GM19324 (cell line): ENCODE results near the gene OR1J2.
"Not testable (repeated sequence)": the region's sequence is repeated elsewhere in the genome, so short reads cannot be mapped to it uniquely, and the experiment has no call there.

ENCODE experiments used
- ATAC-seq: cut with Tn5 transposase; IDR thresholded peaks from one replicate; pipeline ENCODE4 v1.9.1; 2021; ENCODE audit warnings: mild to moderate bottlenecking, moderate library complexity; ENCODE audit not compliant: unreplicated experiment, low FRiP score

The OR1J2 gene, protein sequence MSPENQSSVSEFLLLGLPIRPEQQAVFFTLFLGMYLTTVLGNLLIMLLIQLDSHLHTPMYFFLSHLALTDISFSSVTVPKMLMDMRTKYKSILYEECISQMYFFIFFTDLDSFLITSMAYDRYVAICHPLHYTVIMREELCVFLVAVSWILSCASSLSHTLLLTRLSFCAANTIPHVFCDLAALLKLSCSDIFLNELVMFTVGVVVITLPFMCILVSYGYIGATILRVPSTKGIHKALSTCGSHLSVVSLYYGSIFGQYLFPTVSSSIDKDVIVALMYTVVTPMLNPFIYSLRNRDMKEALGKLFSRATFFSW

DNA sequence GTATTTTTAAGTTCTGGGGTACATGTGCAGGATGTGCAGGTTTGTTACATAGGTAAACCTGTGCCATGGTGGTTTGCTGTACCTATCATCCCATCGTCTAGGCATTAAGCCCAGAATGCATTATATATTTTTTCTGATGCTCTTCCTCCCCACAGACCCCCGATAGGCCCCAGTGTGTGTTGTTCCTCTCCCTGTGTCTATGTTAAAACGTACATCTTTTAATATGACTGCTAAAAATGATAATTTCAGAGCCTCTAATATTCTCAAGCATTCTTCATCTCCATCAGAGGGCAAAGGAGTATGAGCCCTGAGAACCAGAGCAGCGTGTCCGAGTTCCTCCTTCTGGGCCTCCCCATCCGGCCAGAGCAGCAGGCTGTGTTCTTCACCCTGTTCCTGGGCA lies at the start of gene OR1J2:
OR1J2 (plus strand) TSS at position 301 of the 400 bp plus-strand sequence; CDS start at position 301, 0 bp downstream.
- no peak for ATAC-seq

DNA sequence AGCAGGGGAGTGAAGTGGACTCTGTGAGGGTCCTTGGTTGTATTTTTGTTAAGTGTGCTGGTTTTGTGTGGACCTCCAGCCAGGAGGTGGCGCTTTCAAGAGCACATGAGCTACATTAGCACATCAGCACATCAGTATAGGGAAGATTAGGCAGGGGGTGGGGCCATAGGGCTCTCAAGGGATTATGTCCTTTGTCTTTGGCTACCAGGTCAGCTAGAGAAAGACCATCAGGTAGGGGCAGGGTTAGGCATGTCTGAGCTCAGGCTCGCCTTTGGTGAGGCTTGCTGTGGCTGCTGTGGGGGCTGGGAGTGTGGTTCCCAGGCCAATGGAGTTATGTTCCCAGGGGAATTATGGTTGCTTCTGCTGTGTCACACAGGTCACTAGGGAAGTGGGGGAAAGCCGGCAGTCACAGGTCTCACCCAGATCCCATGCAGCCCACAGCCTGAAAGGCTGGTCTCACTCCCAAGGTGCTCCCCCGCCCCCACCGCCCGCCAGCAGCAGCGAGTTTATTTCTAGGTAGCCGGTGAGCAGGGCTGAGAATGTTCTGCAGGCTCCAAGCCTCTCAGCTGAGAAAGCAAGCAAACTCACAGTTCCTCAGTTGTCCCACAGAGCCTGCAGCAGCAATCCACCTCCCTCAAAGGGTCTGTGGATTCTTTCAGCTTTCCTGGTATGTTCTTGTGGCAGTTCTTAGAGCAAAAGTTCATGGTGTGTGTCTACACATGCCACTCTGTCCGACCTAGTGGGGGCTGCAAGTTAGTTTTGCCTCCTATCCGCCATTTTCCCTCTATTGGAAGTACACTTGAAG lies 46.6 kb upstream of the OR1J2 start:
- ATAC-seq = no peak

DNA sequence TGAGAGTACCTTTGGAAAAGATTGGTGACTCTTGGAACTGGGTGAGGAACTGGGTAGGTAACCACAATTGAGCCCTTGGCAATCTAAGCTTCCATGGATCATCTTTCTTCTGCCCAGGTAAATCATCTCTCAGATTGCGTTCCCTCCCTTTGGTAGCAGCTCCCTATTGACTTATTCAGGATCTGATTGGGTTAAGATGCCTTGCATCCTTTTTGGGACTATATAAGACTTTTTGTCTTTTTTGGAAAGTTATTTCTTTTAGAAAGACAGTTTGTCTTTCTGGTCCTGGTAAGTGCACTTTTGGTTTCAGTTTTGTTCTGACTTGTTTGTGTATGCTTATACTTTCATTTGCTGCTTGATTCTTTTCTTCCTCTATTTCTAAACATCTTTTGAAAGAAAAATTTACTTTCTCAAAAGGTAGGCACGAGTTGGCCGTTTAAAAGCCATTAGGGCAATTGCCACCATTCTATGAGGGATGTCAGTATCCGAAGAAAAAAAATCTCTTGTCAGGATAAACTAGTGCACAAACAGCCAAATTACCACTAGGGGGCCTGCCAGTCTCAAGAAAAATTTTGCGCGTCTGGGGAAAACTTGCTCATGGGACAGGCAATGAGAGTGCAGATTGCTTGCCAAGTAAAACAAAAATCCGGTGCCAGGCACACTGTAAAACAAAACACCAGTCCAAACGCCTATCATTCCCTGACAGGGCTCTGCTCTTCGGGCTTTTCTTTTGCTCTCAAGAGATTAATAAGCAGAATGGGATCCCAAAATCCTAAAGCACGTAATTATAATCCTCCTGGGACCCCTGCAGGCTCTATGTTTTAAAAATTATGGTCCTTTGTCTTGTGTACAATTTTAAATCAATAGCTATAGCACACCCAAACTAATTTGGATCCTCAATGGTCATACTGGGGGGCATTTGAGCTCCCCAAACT lies 45.7 kb upstream of the OR1J2 start:
- no peak for ATAC-seq

DNA sequence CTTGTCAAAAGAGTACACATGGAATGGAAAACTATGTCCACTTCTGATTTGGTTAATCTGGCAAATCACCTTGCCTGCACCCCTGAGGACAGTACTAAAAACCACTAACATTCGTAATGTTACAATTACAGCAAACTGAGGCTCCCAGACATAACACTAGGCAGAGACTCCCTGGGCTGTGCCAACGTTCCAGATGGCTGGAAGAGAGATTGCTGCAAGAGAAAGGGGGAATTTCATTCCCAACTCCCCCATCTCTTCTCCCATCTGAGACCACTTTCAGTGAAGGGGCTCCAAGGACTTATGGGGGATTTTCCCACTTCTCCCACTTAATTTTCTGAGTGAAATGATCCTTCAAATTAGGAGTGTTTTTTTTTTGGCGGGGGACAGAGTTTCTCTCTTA lies 44.1 kb upstream of the OR1J2 start:
- no peak for ATAC-seq

DNA sequence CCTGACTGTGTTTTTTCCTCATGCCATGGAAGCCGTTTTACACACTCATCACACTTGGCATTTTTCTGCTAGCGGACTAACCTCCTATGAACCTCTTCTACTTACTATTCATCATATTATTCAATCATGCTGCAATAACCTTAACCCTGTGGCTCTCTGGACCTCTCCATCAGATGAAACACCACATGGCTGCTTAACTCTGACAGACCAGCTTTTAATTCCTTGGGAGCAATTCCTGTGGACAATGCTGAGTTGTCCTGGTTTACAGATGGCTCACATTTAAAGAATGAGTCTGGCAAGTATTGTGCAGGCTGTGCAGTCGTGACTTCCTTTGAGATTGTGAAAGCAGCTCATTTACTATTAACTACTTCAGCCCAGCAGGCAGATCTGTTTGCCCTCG lies 41.9 kb upstream of the OR1J2 start:
- no peak for ATAC-seq

DNA sequence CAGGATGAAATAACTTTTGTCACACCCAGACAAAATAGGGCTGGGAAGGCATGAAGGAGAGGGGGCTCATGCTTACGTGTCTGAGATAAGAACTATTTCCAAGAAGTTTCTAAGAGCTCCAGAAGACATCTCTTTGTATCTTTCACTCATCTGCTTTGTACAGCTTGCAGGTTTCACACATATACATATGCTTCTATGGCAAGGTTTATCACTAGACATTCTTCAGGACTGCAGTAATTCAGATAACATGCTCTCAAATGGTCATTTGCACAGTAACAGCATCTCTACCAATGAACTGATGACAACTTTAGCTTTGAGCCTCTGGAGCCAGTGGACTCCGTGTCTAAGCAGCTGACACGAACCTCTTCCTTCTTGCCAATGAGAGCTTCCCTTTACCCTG lies 36.0 kb upstream of the OR1J2 start:
- no peak for ATAC-seq

DNA sequence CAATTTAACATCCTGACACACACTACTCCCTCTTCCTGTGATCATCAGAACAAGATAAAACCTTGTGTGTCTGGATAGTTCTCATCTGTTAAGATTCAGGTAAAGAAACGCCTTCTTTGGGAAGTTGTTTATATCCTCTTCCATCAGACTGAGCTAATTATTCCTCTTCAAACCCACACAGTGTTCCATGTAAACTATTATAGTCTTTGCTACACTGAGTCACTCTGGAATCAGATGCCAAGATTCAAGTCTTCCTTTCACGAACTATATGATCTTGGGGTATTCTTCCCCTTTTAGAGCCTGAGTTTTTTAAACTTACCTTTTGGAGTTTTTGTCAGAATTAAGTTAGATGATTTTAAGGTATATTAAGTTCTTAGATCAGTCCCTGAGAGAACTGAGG lies 34.9 kb upstream of the OR1J2 start:
- ATAC-seq = no peak

DNA sequence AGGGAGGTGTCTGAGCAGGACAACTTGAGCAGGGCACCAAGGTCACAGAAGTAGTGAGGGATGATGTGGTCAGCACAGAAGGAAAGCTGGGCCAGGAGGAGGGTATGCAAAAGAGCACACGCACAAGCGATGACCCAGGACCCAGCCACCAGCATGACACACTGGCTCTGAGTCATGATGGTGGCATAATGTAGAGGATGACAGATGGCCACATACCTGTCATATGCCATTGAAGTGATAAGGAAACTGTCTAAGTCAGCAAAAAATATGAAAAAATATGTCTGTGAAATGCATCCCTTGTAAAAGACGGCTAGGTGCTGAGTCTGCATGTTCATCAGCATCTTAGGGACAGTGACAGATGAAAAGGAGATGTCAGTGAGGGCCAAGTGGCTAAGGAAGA lies 33.3 kb upstream of the OR1J2 start:
- no peak for ATAC-seq

DNA sequence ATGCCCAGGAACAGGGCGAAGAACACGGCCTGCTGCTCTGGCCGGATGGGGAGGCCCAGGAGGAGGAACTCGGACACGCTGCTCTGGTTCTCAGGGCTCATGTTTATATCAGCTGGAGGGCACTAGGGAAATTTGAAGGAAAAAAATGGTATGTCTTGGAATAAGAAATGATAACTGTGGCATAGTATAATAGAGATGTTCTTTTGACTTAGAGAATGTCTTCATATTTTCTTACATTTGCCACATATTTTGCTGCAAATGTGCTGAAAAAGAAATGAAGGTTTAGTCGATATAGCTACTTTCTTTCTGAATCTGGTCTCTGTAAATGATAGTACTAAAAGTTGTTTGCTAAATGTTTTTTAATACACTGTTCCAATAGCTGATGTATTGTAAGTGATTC lies 32.8 kb upstream of the OR1J2 start, which contains the start of gene OR1J1:
OR1J1 (minus strand) TSS at position 101 of the 400 bp plus-strand sequence; CDS start at position 101, 0 bp downstream.
- ATAC-seq = no peak

DNA sequence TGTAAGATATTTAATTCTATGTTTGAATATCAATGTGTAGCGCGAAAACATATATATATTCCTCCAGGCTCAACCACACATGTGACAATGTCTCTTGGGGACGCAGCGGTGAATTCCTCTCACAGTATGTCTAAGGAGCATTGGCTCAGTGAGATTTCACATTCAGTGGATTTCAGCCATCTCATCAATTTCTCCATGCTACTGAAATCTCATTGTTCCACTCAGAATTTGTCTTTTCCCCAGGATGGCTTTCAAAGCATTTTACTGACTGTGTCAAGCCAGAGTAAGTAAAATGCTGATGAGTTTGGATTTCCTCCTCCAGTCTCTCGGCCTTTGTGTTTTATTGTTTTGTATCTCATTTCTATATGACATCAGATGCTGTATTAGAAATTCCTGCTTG lies 31.5 kb upstream of the OR1J2 start:
- no peak for ATAC-seq

DNA sequence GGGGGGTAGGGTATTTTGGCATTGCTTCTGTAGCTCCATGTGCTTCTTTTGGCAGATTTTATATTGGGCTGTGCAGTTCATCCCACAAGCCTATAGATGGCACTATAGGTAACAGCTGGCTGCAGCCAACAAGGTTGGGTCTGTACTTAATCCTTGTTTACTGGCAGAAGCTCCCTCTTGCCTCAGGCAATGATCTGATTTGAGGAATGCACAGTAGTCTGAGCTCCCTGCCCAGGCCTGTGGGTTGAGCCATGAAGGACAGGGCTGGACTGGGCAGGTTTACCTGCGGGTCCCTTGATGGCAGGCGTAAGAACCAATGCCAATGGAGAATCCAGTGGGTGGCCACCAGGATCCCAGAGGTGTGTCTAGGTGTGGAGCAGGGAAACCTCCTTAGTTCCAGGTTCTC lies 11.7 kb upstream of the OR1J2 start:
- ATAC-seq = peak; percentile 54

DNA sequence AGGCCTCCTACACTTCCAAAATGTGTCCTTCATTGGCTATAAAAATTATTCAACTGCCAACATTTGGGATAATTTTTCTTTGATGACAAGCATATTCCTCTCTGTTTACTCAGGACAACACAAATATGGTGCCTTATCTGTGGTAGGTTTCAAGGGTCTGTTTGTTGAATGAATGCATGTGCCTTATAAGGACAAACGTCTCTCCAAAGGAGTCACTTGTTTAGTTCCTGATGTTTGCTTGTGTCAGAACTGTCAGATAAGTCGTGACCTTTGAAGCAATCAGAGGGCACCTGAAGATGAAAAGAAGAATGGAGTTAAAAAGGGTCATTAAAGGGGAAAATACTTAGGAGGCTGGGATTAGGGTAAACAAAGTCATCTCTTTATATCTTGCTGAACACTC lies 3.6 kb upstream of the OR1J2 start:
- ATAC-seq = no peak

DNA sequence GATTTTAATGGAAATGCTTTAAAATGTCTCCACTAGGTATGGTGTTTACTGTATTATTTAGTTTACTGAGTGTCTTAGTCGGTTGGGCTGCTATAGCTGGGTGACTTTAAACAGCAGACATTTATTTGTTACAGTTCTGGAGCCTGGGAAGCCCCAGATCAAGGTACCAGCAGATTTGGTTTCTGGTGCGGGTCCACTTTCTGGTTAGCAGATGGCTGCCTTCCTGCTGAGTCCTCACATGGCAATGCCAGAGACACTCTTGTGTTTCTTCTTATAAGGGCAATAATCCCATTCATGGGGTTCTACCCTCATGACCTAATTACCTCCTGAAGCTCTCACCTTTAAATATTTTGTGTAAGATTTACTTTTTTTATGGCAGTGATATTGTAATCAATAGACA lies 7.6 kb downstream of the OR1J2 start:
- no peak for ATAC-seq

DNA sequence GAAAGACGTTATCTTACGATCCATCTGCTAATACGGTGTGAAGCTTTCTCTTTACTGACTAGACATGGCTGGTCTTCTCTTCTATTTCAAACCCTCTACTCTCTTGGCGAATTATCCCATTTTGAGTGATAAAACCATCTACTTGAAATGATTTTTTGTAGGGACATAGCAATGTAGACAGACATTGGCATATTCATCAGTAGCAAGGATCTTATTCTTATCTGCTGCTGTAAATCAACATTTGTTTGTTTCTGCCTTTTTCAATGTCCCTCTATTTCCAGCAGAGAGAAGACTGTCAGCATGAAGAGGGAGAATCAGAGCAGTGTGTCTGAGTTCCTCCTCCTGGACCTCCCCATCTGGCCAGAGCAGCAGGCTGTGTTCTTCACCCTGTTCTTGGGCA lies 8.2 kb downstream of the OR1J2 start, which contains the start of gene OR1J4:
OR1J4 (plus strand) TSS at position 301 of the 400 bp plus-strand sequence; CDS start at position 301, 0 bp downstream.
- ATAC-seq = no peak

DNA sequence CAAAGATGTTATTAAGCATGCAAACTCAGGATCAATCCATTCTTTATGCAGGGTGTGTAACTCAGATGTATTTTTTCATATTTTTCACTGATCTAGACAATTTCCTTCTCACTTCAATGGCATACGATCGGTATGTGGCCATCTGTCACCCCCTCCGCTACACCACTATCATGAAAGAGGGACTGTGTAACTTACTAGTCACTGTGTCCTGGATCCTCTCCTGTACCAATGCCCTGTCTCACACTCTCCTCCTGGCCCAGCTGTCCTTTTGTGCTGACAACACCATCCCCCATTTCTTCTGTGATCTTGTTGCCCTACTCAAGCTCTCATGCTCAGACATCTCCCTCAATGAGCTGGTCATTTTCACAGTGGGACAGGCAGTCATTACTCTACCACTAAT lies 8.8 kb downstream of the OR1J2 start:
- ATAC-seq = no peak

DNA sequence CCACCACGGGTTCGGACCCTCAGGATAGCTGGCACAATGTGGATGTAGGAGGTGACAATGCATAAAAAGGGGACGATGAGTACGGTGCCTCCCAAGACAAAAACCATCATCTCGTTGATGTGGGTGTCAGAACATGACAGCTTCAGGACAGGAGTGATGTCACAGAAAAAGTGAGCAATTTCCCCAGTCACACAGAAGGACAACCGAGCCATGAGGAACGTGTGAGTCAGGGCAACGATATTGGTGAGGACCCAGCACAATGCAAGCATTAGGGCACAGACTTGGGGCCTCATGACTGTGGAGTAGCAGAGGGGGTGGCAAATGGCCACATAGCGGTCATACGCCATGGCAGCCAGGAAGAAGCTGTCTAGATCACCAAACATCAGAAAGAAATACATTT lies 16.0 kb downstream of the OR1J2 start:
- ATAC-seq = no peak

DNA sequence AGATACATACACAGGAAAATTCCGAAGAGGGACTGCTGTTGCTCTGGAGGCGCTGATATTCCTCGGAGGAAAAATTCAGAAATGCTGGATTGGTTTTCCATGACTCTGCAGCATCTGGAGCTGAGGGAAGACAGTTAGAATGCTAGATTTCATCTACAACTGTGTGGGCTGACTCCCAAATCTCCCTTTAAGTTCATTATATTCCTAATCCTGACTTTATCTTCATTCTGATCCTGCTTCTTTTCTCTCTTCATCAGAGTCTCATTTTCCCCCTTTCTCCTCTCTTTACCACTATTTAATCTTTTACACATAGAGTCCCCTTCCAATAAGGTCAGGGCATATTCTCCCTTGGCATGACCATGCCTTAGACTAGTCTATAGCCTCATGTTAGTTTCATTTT lies 16.6 kb downstream of the OR1J2 start, which contains the start of gene OR1N1:
OR1N1 (minus strand) TSS at position 101 of the 400 bp plus-strand sequence; CDS start at position 101, 0 bp downstream.
- ATAC-seq = no peak

DNA sequence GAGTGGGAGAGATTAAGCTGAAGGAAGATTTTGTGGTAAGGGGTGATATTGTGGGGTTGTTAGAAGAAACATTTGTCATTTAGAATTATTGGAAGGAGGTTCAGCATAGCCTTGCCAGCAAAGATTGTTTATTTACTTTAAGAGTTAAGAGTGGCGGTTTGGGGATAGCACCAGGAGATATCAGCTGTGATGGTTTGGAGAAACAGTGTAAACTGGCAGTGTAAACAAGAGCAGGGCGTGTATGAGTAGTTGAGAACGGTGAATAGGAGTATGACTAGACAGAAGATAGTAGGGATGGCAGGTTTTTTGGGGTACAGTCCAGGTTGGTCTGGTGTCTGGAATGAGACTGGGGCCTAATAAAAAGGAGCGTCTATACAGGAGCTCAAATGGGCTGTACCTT lies 20.6 kb downstream of the OR1J2 start:
- ATAC-seq = not testable (repeated sequence)

DNA sequence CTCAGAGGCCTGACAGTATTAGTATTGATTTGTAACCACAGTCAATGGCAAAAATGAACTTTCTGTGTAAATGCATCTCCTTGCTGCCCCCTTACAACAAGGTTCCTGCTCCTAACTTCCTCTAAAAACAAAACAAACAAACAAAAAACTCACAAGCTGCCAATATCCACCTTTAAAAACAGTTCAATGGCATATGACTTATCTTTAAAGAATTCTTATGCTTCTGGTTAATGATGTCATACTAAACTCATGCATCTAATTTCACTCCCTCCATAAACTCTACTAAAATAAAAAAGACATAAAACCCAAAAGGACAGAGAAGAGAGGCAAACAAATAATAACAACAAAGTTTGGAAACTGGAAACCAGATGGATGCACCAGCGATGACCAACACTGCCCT lies 25.5 kb downstream of the OR1J2 start:
- ATAC-seq = no peak

DNA sequence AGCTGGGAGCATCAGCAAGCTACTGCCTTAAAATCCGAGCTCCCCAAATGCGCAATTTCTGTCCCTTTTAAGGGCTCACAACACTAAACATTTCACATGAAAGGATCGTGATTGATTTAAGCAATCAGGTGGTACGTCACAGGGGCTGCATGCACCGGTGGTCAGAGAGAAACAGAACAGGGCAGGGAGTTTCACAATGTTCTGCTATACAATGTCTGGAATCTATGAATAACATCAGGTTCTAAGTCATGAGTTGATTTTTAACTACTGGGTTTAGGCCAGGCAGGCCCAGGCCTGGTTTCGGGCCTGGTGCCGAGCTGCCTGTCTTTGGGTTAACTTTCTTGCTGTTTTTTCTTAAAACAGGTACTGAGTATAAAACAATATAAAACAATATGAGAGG lies 26.5 kb downstream of the OR1J2 start:
- ATAC-seq = not testable (repeated sequence)
